ENCODE data around the gene FAM3C. TPM values are rescaled to one million over a fixed set of nuclear protein-coding genes. Genes with fewer than 3 reads are reported as not detected.
"Not testable (repeated sequence)": the region's sequence is repeated elsewhere in the genome, so short reads cannot be mapped to it uniquely, and the experiment has no call there.

The FAM3C gene
- 10 to 100 TPM; 34.9 to 46.8 (median 41.0) TPM for total RNA-seq

- H3K4me3 ChIP-seq (ENCODE audit: low read depth, poor library complexity, severe bottlenecking): peak within 1 kb of the TSS; percentile 67
- intact Hi-C loops (cut with DNase I; ENCODE audit: low total_unique reads): no loop called here
- TF ChIP-seq POLR2A (IDR thresholded peaks at IDR 0.05): peak in 1 of 2 donors; percentile 10
- peak in 1 of 3 donors; percentile 42 for TF ChIP-seq CTCF (IDR thresholded peaks at IDR 0.05)
- peak; percentile 72 to 96 for DNase-seq (ENCODE audit: low spot score in 2 of 2)
- 0 to 1% methylated on average over 13 to 50 of the region's 85 CpGs for WGBS, 2 donors
Observed at GRCh38 chr7:121395961-121396757, at the start of gene FAM3C. TSS of gene FAM3C (minus strand) at chr7:121396308. CDS start at chr7:121382969, 13,339 bp downstream.

- no peak overlapping the region for H3K4me3 ChIP-seq (ENCODE audit: low read depth, poor library complexity, severe bottlenecking)
- intact Hi-C loops (cut with DNase I; ENCODE audit: low total_unique reads): no loop called here
- TF ChIP-seq CTCF (IDR thresholded peaks at IDR 0.05) (no peak), POLR2A (IDR thresholded peaks at IDR 0.05) (no peak)
- 49 to 64% methylated on average over 2 of the region's 2 CpGs for WGBS, 2 donors
- no peak for DNase-seq (ENCODE audit: low spot score in 2 of 2)
Observed at GRCh38 chr7:121442845-121443244, 46.7 kb upstream of the FAM3C start.

GRCh38 chr7:121440857-121441503, 44.9 kb upstream of the FAM3C start:
- DNase-seq (ENCODE audit: low spot score in 2 of 2): no peak
- 82 to 86% methylated on average over 18 of the region's 18 CpGs for WGBS, 2 donors
- TF ChIP-seq CTCF (IDR thresholded peaks at IDR 0.05) (no peak), POLR2A (IDR thresholded peaks at IDR 0.05) (no peak)
- intact Hi-C loops (cut with DNase I; ENCODE audit: low total_unique reads): no loop called here
- H3K4me3 ChIP-seq (ENCODE audit: low read depth, poor library complexity, severe bottlenecking): no peak overlapping the region

GRCh38 chr7:121438043-121438955, 42.2 kb upstream of the FAM3C start:
- H3K4me3 ChIP-seq (ENCODE audit: low read depth, poor library complexity, severe bottlenecking); intact Hi-C loops (cut with DNase I; ENCODE audit: low total_unique reads): not testable (repeated sequence)
- 3 to 5% methylated on average over 12 of the region's 12 CpGs for WGBS, 2 donors
- peak; percentile 83 to 95 for DNase-seq (ENCODE audit: low spot score in 2 of 2)

GRCh38 chr7:121437470-121437869, 41.4 kb upstream of the FAM3C start:
- WGBS, 2 donors: 61 to 63% methylated on average over 6 of the region's 6 CpGs
- intact Hi-C loops (cut with DNase I; ENCODE audit: low total_unique reads): no loop called here
- no peak for DNase-seq (ENCODE audit: low spot score in 2 of 2)
- no peak overlapping the region for H3K4me3 ChIP-seq (ENCODE audit: low read depth, poor library complexity, severe bottlenecking)
- TF ChIP-seq CTCF (IDR thresholded peaks at IDR 0.05): no peak
- no peak for TF ChIP-seq POLR2A (IDR thresholded peaks at IDR 0.05)

Measured in lower leg skin (tissue), 4 donors.